ENCODE data around the gene MAS1. TPM values are rescaled to one million over a fixed set of nuclear protein-coding genes. Genes with fewer than 3 reads are reported as not detected.

Gene MAS1
- total and polyA plus RNA-seq, 10 of the 15 experiments (the other 5 are each of a cell fraction or from before 2014, with no cell fraction given): under 0.01 to 0.08 TPM; not detected in 8

GRCh38 chr6:159874435-159874834 is 16.4 kb upstream of the MAS1 start:
- TF ChIP-seq NR2C1 (IDR thresholded peaks at IDR 0.05) (no peak), CREM (IDR thresholded peaks at IDR 0.05; ENCODE audit: low read depth) (no peak)
- no peak overlapping the region for H3K4me3 ChIP-seq
- no peak overlapping the region for H3K27ac ChIP-seq (ENCODE audit: control insufficient read depth, insufficient read depth)
- no peaks in the 10 kb centered on the region for H3K27me3 ChIP-seq (replicated peaks in 1 of 2; ENCODE audit: control insufficient read depth in 2 of 2, insufficient read depth in 2 of 2, low read length in 1 of 2)
- no TSS peak for BruUV-seq (replicated peaks)
- H3K4me1 ChIP-seq (ENCODE audit: control insufficient read depth, insufficient read depth, low read length): no peaks in the 10 kb centered on the region
- SMC1A ChIA-PET (ENCODE audit: uncharacterized antibody, unreplicated experiment): interaction anchor here (0.7 to 1.7 kb wide), 5 partner anchors 11 to 107 kb away, joined by 3 to 8 read pairs (median 3); partner anchors contain the start of gene MAS1
- no peaks in the 10 kb centered on the region for H3K36me3 ChIP-seq (ENCODE audit: control insufficient read depth in 2 of 2, insufficient read depth in 2 of 2, low read length in 1 of 2)
- H3K4me2 ChIP-seq (ENCODE audit: control insufficient read depth, insufficient read depth): no peak overlapping the region
- no peaks in the 10 kb centered on the region; the same call in 1 of the 2 replicates for H4K20me1 ChIP-seq (ENCODE audit: control insufficient read depth, insufficient read depth)
- FAIRE-seq (no peak), DNase-seq (ENCODE audit: low read depth, low spot score) (no peak), ATAC-seq (no peak)
- intact Hi-C loops (cut with micrococcal nuclease; ENCODE audit: unreplicated experiment) (loop anchor here (2.0 kb wide), 1 partner anchor 56 kb away; no protein-coding TSS in a partner anchor), in situ Hi-C loops (cut with MboI) (no loop called here)
- 61% methylated on average over 2 of the region's 2 CpGs for WGBS (ENCODE audit: insufficient coverage, insufficient replicate concordance, low lambda C conversion rate, missing lambda C conversion rate)
- CTCF ChIA-PET: interaction anchor here (1.0 kb wide), 1 partner anchor 11 kb away, joined by 3 read pairs; no protein-coding TSS in a partner anchor
- no peaks in the 10 kb centered on the region for H3K79me2 ChIP-seq (ENCODE audit: control insufficient read depth, insufficient read depth, low read length)
- H3K9ac ChIP-seq (ENCODE audit: control insufficient read depth, insufficient read depth, low read length): no peak overlapping the region
- no peak overlapping the region for H2AFZ ChIP-seq (ENCODE audit: control insufficient read depth, low read depth, low read length)
- POLR2A ChIA-PET: interaction anchor here (2.7 kb wide), 1 partner anchor 56 kb away, joined by 8 read pairs; no protein-coding TSS in a partner anchor
- no peaks in the 10 kb centered on the region for H3K9me3 ChIP-seq (replicated peaks; ENCODE audit: control insufficient read depth, insufficient read depth, low read length)
- RAD21 ChIA-PET (ENCODE audit: unreplicated experiment): interaction anchor here (0.9 to 2.6 kb wide), 3 partner anchors 11 to 55 kb away, joined by 3 to 8 read pairs (median 3); no protein-coding TSS in a partner anchor

DNA sequence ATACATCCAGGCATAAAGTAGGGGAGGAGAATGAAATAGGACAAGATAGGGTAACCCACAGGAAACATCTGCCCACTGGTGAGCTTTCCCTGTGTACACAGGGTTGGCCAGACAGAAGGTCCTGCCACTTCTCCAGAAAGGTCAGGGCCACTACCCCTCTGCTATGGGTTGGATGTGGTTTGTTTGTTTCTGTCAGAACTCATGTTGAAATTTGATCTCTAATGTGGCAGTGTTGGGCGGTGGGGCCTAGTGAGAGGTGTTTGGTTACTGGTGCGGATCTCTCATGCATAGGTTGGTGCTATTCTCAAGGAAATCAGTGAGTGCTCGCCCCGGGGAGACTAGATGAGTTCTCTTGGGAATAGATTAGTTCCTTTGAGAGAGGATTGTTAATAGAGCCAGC is 15.6 kb upstream of the MAS1 start:
- ChIA-PET CTCF (interaction anchor here (0.9 to 1.0 kb wide), 2 partner anchors 11 to 38 kb away, joined by 3 read pairs; no protein-coding TSS in a partner anchor), POLR2A (interaction anchor here (2.7 kb wide), 1 partner anchor 55 kb away, joined by 8 read pairs; no protein-coding TSS in a partner anchor)
- TF ChIP-seq MTA2 (IDR thresholded peaks at IDR 0.05; ENCODE audit: low read depth) (0 out of 2 replicates have a peak, but pooled peaks have one; percentile 45), SMC3 (IDR thresholded peaks at IDR 0.05; ENCODE audit: borderline replicate concordance, low read length) (no peak), EP300 (IDR thresholded peaks at IDR 0.05; ENCODE audit: borderline replicate concordance in 1 of 2, control insufficient read depth in 1 of 2, low read depth in 2 of 2, low read length in 2 of 2) (peak in 1 of 2 experiments; percentile 14; a peak in 1 of 4 replicates), MEF2B (IDR thresholded peaks at IDR 0.05; ENCODE audit: partially characterized antibody, poor library complexity, severe bottlenecking) (peak; percentile 99), YBX1 (IDR thresholded peaks at IDR 0.05) (peak; percentile 72; the same call in 1 of the 2 replicates), TAF1 (IDR thresholded peaks at IDR 0.05; ENCODE audit: borderline replicate concordance, low read depth, low read length) (no peak), RB1 (IDR thresholded peaks at IDR 0.05; ENCODE audit: borderline replicate concordance) (peak; percentile 44; the same call in 1 of the 2 replicates), ZNF687 (IDR thresholded peaks at IDR 0.05) (0 out of 2 replicates have a peak, but pooled peaks have one; percentile 35), NBN (IDR thresholded peaks at IDR 0.05) (peak; percentile 41; the same call in 1 of the 2 replicates)

More for the DNA sequence above, 15.6 kb upstream of the MAS1 start:
- no TSS peak for BruUV-seq (replicated peaks)
- in situ Hi-C loops (cut with MboI) (no loop called here), intact Hi-C loops (cut with micrococcal nuclease; ENCODE audit: unreplicated experiment) (loop anchor here (2.0 kb wide), 1 partner anchor 56 kb away; no protein-coding TSS in a partner anchor)
- Histone ChIP-seq H3K4me1 (ENCODE audit: control insufficient read depth, insufficient read depth, low read length) (no peaks in the 10 kb centered on the region), H3K79me2 (ENCODE audit: control insufficient read depth, insufficient read depth, low read length) (no peaks in the 10 kb centered on the region), H3K4me2 (ENCODE audit: control insufficient read depth, insufficient read depth) (no peak overlapping the region), H3K9ac (ENCODE audit: control insufficient read depth, insufficient read depth, low read length) (no peak overlapping the region), H3K27ac (ENCODE audit: control insufficient read depth, insufficient read depth) (no peak overlapping the region), H3K9me3 (replicated peaks; ENCODE audit: control insufficient read depth, insufficient read depth, low read length) (no peaks in the 10 kb centered on the region), H2AFZ (ENCODE audit: control insufficient read depth, low read depth, low read length) (no peak overlapping the region; the same call in 1 of the 2 replicates), H3K27me3 (replicated peaks in 1 of 2; ENCODE audit: control insufficient read depth in 2 of 2, insufficient read depth in 2 of 2, low read length in 1 of 2) (no peaks in the 10 kb centered on the region), H4K20me1 (ENCODE audit: control insufficient read depth, insufficient read depth) (no peaks in the 10 kb centered on the region; the same call in 1 of the 2 replicates), H3K36me3 (ENCODE audit: control insufficient read depth in 2 of 2, insufficient read depth in 2 of 2, low read length in 1 of 2) (no peaks in the 10 kb centered on the region), H3K4me3 (no peak overlapping the region)
- FAIRE-seq (no peak), DNase-seq (ENCODE audit: low read depth, low spot score) (peak; percentile 24), ATAC-seq (peak; percentile 86)
- WGBS (ENCODE audit: insufficient coverage, insufficient replicate concordance, low lambda C conversion rate, missing lambda C conversion rate): 13% methylated on average over 4 of the region's 4 CpGs
- RAD21 ChIA-PET (ENCODE audit: unreplicated experiment): interaction anchor here (0.5 to 2.0 kb wide), 2 partner anchors 12 to 55 kb away, joined by 3 to 6 read pairs; no protein-coding TSS in a partner anchor
- SMC1A ChIA-PET (ENCODE audit: uncharacterized antibody, unreplicated experiment): interaction anchor here (1.2 to 2.9 kb wide), 8 partner anchors 12 to 66 kb away, joined by 3 to 12 read pairs (median 6); partner anchors contain the start of gene MAS1

Measured in GM12878 (cell line).